WTC11 (cell line): ENCODE results near the gene RNF214. TPM values are rescaled to one million over a fixed set of nuclear protein-coding genes. Genes with fewer than 3 reads are reported as not detected.
A peak's percentile ranks its signal among the peaks of the same experiment; 100 is the strongest.

Source experiments
- ATAC-seq: fragments of 200-7000 bp; cut with Tn5 transposase; 2 replicates; pipeline ENCODE4 v1.10.0; 2021; ENCODE audit warnings: mild to moderate bottlenecking, moderate library complexity
- CTCF ChIA-PET: fragments of 300-600 bp; sonication (Branson Sonifier 250); formaldehyde crosslinking; loops from one replicate; lab custom pipeline; 2021; ENCODE audit warnings: antibody characterized with exemption; lab: Charles Lee
- POLR2A ChIA-PET: fragments of 350-600 bp; sonication (Branson Sonifier 250); formaldehyde crosslinking; loops from one replicate; lab custom pipeline; 2021; ENCODE audit warnings: antibody characterized with exemption; lab: Charles Lee
- DNase-seq: peaks from one replicate; pipeline ENCODE4 v3.0.0; 2021; ENCODE audit warnings: low spot score
- H3K27ac Mint-ChIP-seq: 2 replicates; pipeline ENCODE4 v1.8.0; 2021; ENCODE audit warnings: mixed read lengths
- H3K27me3 Mint-ChIP-seq: 2 replicates; pipeline ENCODE4 v1.8.0; 2021; ENCODE audit warnings: low read depth, mild to moderate bottlenecking, moderate library complexity, mixed read lengths
- H3K36me3 Mint-ChIP-seq: 2 replicates; pipeline ENCODE4 v1.8.0; 2021; ENCODE audit warnings: mixed read lengths
- H3K4me1 Mint-ChIP-seq: 2 replicates; pipeline ENCODE4 v1.8.0; 2022; ENCODE audit warnings: mixed read lengths
- H3K4me3 Mint-ChIP-seq: 2 replicates; pipeline ENCODE4 v1.8.0; 2021; ENCODE audit warnings: mild to moderate bottlenecking, moderate library complexity, mixed read lengths
- H3K9me3 Mint-ChIP-seq: 2 replicates; pipeline ENCODE4 v1.8.0; 2021; ENCODE audit warnings: mixed read lengths
- CTCF ChIP-seq: fragments of 200-600 bp; IDR thresholded peaks from 2 replicates; pipeline ENCODE4 v1.8.0; 2022; ENCODE audit warnings: antibody characterized with exemption
- ETV6 ChIP-seq: sonication (generic); formaldehyde crosslinking; IDR thresholded peaks from 2 replicates; pipeline ENCODE4 v1.8.1; 2022; ENCODE audit warnings: mild to moderate bottlenecking, missing genetic modification reagents
- FOXP1 ChIP-seq: sonication (generic); formaldehyde crosslinking; IDR thresholded peaks from 2 replicates; pipeline ENCODE4 v1.8.0; 2022; ENCODE audit warnings: missing genetic modification reagents, mild to moderate bottlenecking, moderate library complexity, borderline replicate concordance
- GRHL2 ChIP-seq: fragments of 250-450 bp; sonication (Bioruptor Pico); IDR thresholded peaks from 2 replicates; pipeline ENCODE4 v1.8.0; 2022; ENCODE audit warnings: mild to moderate bottlenecking, moderate library complexity; ENCODE audit not compliant: insufficient replicate concordance, severe bottlenecking
- GTF2I ChIP-seq: fragments of 250-450 bp; sonication (Bioruptor Pico); conservative IDR thresholded peaks from 2 replicates; pipeline ENCODE4 v1.4.0; 2021; ENCODE audit warnings: mild to moderate bottlenecking
- HMGXB4 ChIP-seq: sonication (generic); formaldehyde crosslinking; IDR thresholded peaks from 2 replicates; pipeline ENCODE4 v1.8.1; 2023; ENCODE audit warnings: mild to moderate bottlenecking, moderate library complexity, missing genetic modification reagents
- MLX ChIP-seq: sonication (generic); formaldehyde crosslinking; IDR thresholded peaks from 2 replicates; pipeline ENCODE4 v1.8.1; 2023; ENCODE audit warnings: mild to moderate bottlenecking, missing genetic modification reagents, moderate library complexity
- NFATC4 ChIP-seq: fragments of 250-450 bp; sonication (Bioruptor Pico); IDR thresholded peaks from 2 replicates; pipeline ENCODE4 v1.9.0; 2021; ENCODE audit warnings: mild to moderate bottlenecking
- NFE2L1 ChIP-seq: sonication (generic); formaldehyde crosslinking; IDR thresholded peaks from 2 replicates; pipeline ENCODE4 v1.8.1; 2023; ENCODE audit warnings: missing genetic modification reagents
- PRRX2 ChIP-seq: fragments of 250-450 bp; sonication (Bioruptor Pico); IDR thresholded peaks from 2 replicates; pipeline ENCODE4 v1.8.0; 2021; ENCODE audit warnings: mild to moderate bottlenecking
- TCF7 ChIP-seq: sonication (generic); formaldehyde crosslinking; IDR thresholded peaks from 2 replicates; pipeline ENCODE4 v1.8.0; 2022; ENCODE audit warnings: mild to moderate bottlenecking, low read depth, missing genetic modification reagents, moderate library complexity
- ZNF317 ChIP-seq: sonication (generic); formaldehyde crosslinking; IDR thresholded peaks from 2 replicates; pipeline ENCODE4 v1.8.1; 2023; ENCODE audit warnings: low read depth, mild to moderate bottlenecking, moderate library complexity, missing genetic modification reagents, borderline replicate concordance
- ZNF416 ChIP-seq: fragments of 250-450 bp; sonication (Bioruptor Pico); IDR thresholded peaks from 2 replicates; pipeline ENCODE4 v1.9.0; 2021; ENCODE audit warnings: mild to moderate bottlenecking, inconsistent platforms
- ZNF671 ChIP-seq: fragments of 250-450 bp; sonication (Bioruptor Pico); IDR thresholded peaks from 2 replicates; pipeline ENCODE4 v1.8.0; 2021; ENCODE audit warnings: mild to moderate bottlenecking
- total RNA-seq: library from RNA; stranded (reverse); gene quantifications from 3 replicates; pipeline ENCODE4 v1.2.3, GENCODE V29; 2021

The RNF214 gene
- total RNA-seq, 1 experiment from 2014 or later = 35.4 TPM

- no peak for TF ChIP-seq MLX (CRISPR knock-in tag)
Observed at GRCh38 chr11:117197006-117197405, 35.5 kb upstream of the RNF214 start (continued).

- ATAC-seq (peak; percentile 62), DNase-seq (peak; percentile 86)
- ChIA-PET CTCF (interaction anchor here (0.7 to 5.9 kb wide), 11 partner anchors 12 to 455 kb away, joined by 3 to 48 read pairs (median 4); partner anchors contain the start of genes BACE1 and SIDT2), POLR2A (interaction anchor here (2.0 kb wide), 1 partner anchor 19 kb away, joined by 10 read pairs; the partner anchor contains the start of gene SIDT2)
- peaks cover 36% of the 10 kb centered on the region for H3K4me1 Mint-ChIP-seq
- H3K9me3 Mint-ChIP-seq = no peaks in the 10 kb centered on the region
- H3K36me3 Mint-ChIP-seq = no peaks in the 10 kb centered on the region
- peak overlapping the region; percentile 25 for H3K4me3 Mint-ChIP-seq
- peak overlapping the region; percentile 86 for H3K27ac Mint-ChIP-seq
- TF ChIP-seq NFATC4 (CRISPR knock-in tag) = peak; percentile 63; the same call in 1 of the 2 replicates
- 0 out of 2 replicates have a peak, but pooled peaks have one; percentile 57 for TF ChIP-seq ZNF671 (CRISPR knock-in tag)
- 0 out of 2 replicates have a peak, but pooled peaks have one; percentile 29 for TF ChIP-seq ZNF416
- TF ChIP-seq HMGXB4 = peak; percentile 65; the same call in 1 of the 2 replicates
- TF ChIP-seq CTCF = peak; percentile 47
- no peak for TF ChIP-seq ZNF317 (CRISPR knock-in tag)
- TF ChIP-seq PRRX2 (CRISPR knock-in tag) = 0 out of 2 replicates have a peak, but pooled peaks have one; percentile 30
- no peak for TF ChIP-seq FOXP1 (CRISPR knock-in tag)
- TF ChIP-seq ETV6 (CRISPR knock-in tag) = 0 out of 2 replicates have a peak, but pooled peaks have one; percentile 42
- no peak for TF ChIP-seq NFE2L1 (CRISPR knock-in tag)
- no peak for TF ChIP-seq GRHL2 (CRISPR knock-in tag)
- no peaks in the 10 kb centered on the region; the same call in 1 of the 2 replicates for H3K27me3 Mint-ChIP-seq
Observed at GRCh38 chr11:117197516-117198456, 34.7 kb upstream of the RNF214 start.

GRCh38 chr11:117198613-117199012 lies 33.9 kb upstream of the RNF214 start:
- Mint-ChIP-seq H3K9me3 (no peaks in the 10 kb centered on the region), H3K27me3 (no peaks in the 10 kb centered on the region; the same call in 1 of the 2 replicates), H3K4me3 (peak overlapping the region; percentile 63)
- TF ChIP-seq GTF2I (CRISPR knock-in tag) (peak; percentile 71; the same call in 1 of the 2 replicates), TCF7 (no peak), NFATC4 (CRISPR knock-in tag) (0 out of 2 replicates have a peak, but pooled peaks have one; percentile 75), ZNF317 (CRISPR knock-in tag) (no peak), HMGXB4 (no peak)
- TF ChIP-seq, all 79 proteins: peak for 2
- CTCF ChIA-PET = interaction anchor here (0.5 to 3.2 kb wide), 6 partner anchors 17 to 408 kb away, joined by 3 to 12 read pairs (median 4); partner anchors contain the start of genes APOA5 and BACE1
- DNase-seq (no peak), ATAC-seq (no peak)
- H3K4me1 Mint-ChIP-seq = peaks cover 36% of the 10 kb centered on the region
- POLR2A ChIA-PET = interaction anchor here (1.8 kb wide), 1 partner anchor 20 kb away, joined by 4 read pairs; the partner anchor contains the start of gene SIDT2
- H3K36me3 Mint-ChIP-seq = no peaks in the 10 kb centered on the region
- peak overlapping the region; percentile 40 for H3K27ac Mint-ChIP-seq
